AG04450 (cell line): ENCODE measurements around the gene C1orf50. TPM values are rescaled to one million over a fixed set of nuclear protein-coding genes. Genes with fewer than 3 reads are reported as not detected.

Experiments
- CTCF ChIA-PET: fragments of 300-600, 350-600 bp; formaldehyde crosslinking; extraction: SDS; loops from one replicate; lab custom pipeline; 2022; ENCODE audit warnings: antibody characterized with exemption, inconsistent platforms; lab: Charles Lee
- POLR2A ChIA-PET: fragments of 350-600 bp; formaldehyde crosslinking; extraction: SDS; loops from one replicate; lab custom pipeline; 2021; ENCODE audit warnings: antibody characterized with exemption, inconsistent platforms; lab: Yijun Ruan, JAX
- DNase-seq: peaks from one replicate; pipeline ENCODE4 v3.0.0-alpha.2; 2011; ENCODE audit warnings: low read depth, low spot score
- H3K27ac ChIP-seq: one replicate; pipeline ENCODE4 v1.5.1; 2012; ENCODE audit warnings: low read depth, low read length, control low read depth
- H3K27me3 ChIP-seq: one replicate; pipeline ENCODE4 v1.6.0; 2012; ENCODE audit warnings: low read length; ENCODE audit not compliant: control insufficient read depth, insufficient read depth
- H3K4me3 ChIP-seq: 2 replicates; pipeline ENCODE4 v1.5.1; 2011; ENCODE audit warnings: mild to moderate bottlenecking, low read depth, low read length, control low read depth
- H3K9me3 ChIP-seq: 2 replicates; pipeline ENCODE4 v1.5.1; 2012; ENCODE audit warnings: low read length; ENCODE audit not compliant: control insufficient read depth, insufficient read depth
- CTCF ChIP-seq: IDR thresholded peaks from 2 replicates; pipeline ENCODE4 v1.5.1; 2011; ENCODE audit warnings: low read depth, low read length, control low read depth, inconsistent platforms
- polyA plus RNA-seq: library from polyadenylated mRNA; depleted of rRNA; stranded (reverse); fragments of >200 nt; gene quantifications from 2 replicates; pipeline ENCODE4 v1.2.3, GENCODE V29; 2011

C1orf50 gene
- polyA plus RNA-seq, 1 experiment: 6.4 TPM

GRCh38 chr1:42739753-42740700, 27.0 kb upstream of the C1orf50 start, which contains the start of gene CLDN19:
Gene CLDN19 (minus strand): TSS chr1:42740236. CDS start chr1:42740063, 173 bp downstream.
- DNase-seq: no peak
- H3K4me3 ChIP-seq: no peak within 1 kb of the TSS
- no peak for TF ChIP-seq CTCF
- no peaks in the 10 kb centered on the region; the same call in 1 of the 2 replicates for H3K9me3 ChIP-seq
- ChIA-PET CTCF (no interaction called here), POLR2A (interaction anchor here (0.5 kb wide), 1 partner anchor 292 kb away, joined by 6 read pairs; no protein-coding TSS in a partner anchor)
- H3K27me3 ChIP-seq: peaks cover 6% of the 10 kb centered on the region
- no peak within 1 kb of the TSS for H3K27ac ChIP-seq

DNA sequence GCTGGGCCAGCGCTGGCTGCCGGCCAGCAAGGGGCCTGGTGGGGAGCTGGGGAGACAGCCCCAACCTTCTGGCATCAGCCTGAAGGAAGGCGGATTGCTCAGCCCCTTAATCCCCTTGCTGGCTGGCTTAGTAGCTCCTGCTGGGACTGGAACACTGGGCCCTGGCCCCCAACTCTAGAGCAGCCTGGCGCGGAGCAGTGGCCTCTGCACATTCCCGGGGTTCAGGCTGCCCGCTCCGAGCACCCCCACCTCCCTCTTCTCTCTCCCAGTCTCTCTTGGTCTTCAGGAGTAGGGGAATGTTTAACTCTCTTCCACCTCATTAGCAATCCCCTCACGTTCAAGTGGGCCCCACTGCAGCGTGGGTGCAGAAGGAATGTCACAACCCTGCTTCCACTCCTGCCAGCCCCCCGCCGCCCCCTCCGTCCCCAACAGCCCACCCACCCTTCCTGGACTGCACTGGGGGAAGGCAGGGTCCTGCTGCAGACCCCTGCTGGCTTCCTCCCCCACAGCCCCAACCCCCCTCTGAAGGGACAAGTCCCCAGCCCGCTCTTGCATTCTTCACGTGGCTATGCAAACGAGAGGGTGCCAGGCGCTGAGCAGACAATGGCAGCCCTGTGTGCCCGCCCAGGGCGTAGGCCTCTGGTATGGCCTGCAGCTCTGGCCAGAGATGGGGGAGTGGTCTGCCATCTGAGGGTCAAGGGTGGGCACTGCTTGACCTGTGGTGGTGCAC, 26.0 kb upstream of the C1orf50 start:
- no peak overlapping the region for H3K27ac ChIP-seq
- no peak overlapping the region for H3K4me3 ChIP-seq
- ChIA-PET CTCF (no interaction called here), POLR2A (no interaction called here)
- no peaks in the 10 kb centered on the region; the same call in 1 of the 2 replicates for H3K9me3 ChIP-seq
- no peak for DNase-seq
- TF ChIP-seq CTCF: no peak
- H3K27me3 ChIP-seq: peaks cover 6% of the 10 kb centered on the region

- H3K27me3 ChIP-seq: peaks cover 6% of the 10 kb centered on the region
- CTCF ChIA-PET: no interaction called here
- DNase-seq: no peak
- H3K4me3 ChIP-seq: no peak overlapping the region
- no peaks in the 10 kb centered on the region for H3K9me3 ChIP-seq
- POLR2A ChIA-PET: interaction anchor here (1.3 kb wide), 1 partner anchor 60 kb away, joined by 5 read pairs; the partner anchor contains the start of gene YBX1
- no peak overlapping the region for H3K27ac ChIP-seq
- no peak for TF ChIP-seq CTCF
Observed at GRCh38 chr1:42741706-42742105, 25.3 kb upstream of the C1orf50 start.

- Histone ChIP-seq H3K9me3 (no peaks in the 10 kb centered on the region), H3K27me3 (peaks cover 6% of the 10 kb centered on the region), H3K4me3 (no peak overlapping the region), H3K27ac (no peak overlapping the region)
- no peak for TF ChIP-seq CTCF
- CTCF ChIA-PET: interaction anchor here (1.3 kb wide), 1 partner anchor 11 kb away, joined by 4 read pairs; no protein-coding TSS in a partner anchor
- POLR2A ChIA-PET: interaction anchor here (1.3 kb wide), 1 partner anchor 60 kb away, joined by 5 read pairs; the partner anchor contains the start of gene YBX1
- DNase-seq: no peak
Observed at GRCh38 chr1:42742141-42742540, 24.9 kb upstream of the C1orf50 start.
